ENCODE results near the gene ATF5. TPM values are rescaled to one million over a fixed set of nuclear protein-coding genes. Genes with fewer than 3 reads are reported as not detected.

ATF5 gene
- total and polyA plus RNA-seq, 2 of the 8 experiments (the other 6 are each of a cell fraction or from before 2014, with no cell fraction given) = 6.2 to 13.1 TPM

- no peak for TF ChIP-seq CHD7 (IDR thresholded peaks at IDR 0.05; ENCODE audit: insufficient replicate concordance, low read length)
- no peak for TF ChIP-seq E2F6 (IDR thresholded peaks at IDR 0.05)
Measured at GRCh38 chr19:49882643-49883042, 46.4 kb upstream of the ATF5 start (continued).

Measured in H1 (cell line).